Occipital lobe (tissue), 2 donors: ENCODE results near the gene CHMP1A. TPM values are rescaled to one million over a fixed set of nuclear protein-coding genes. Genes with fewer than 3 reads are reported as not detected.
"Not testable (repeated sequence)": the region's sequence is repeated elsewhere in the genome, so short reads cannot be mapped to it uniquely, and the experiment has no call there.

Experiments
- DNase-seq: peaks from one replicate; lab custom pipeline; 2025; lab: John Stamatoyannopoulos, UW
- total RNA-seq: library from RNA; depleted of rRNA; stranded (reverse); fragments of >200 nt; gene quantifications from one replicate; pipeline ENCODE4 v1.2.3, GENCODE V29; 2014

The CHMP1A gene
- total RNA-seq, 1 donor from 2014 or later, result 66.4 TPM

DNA sequence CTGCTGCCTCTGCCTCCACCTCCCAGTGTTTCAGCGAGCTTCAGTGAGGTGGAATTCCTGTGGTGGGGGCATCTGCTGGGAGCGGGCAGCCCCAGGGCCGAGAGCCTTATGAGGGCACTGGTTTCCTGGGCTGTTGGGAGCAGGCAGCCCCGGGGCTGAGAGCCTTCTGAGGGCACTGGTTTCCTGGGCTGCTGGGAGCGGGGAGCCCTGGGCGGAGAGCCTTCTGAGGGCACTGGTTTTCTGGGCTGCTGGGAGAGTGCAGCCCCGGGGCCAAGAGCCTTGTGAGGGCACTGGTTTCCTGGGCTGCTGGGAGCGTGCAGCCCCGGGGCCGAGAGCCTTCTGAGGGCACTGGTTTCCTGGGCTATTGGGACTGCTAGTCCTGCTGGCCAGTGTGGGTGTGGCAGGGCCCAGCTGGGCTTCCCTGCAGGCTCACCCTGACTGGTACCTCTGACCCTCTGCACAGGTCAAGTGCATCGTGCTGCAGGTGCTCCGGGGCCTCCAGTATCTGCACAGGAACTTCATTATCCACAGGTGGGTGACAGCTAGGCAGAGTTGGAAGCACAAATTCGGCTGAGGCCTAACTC lies 34.6 kb upstream of the CHMP1A start:
- DNase-seq, result no peak

DNA sequence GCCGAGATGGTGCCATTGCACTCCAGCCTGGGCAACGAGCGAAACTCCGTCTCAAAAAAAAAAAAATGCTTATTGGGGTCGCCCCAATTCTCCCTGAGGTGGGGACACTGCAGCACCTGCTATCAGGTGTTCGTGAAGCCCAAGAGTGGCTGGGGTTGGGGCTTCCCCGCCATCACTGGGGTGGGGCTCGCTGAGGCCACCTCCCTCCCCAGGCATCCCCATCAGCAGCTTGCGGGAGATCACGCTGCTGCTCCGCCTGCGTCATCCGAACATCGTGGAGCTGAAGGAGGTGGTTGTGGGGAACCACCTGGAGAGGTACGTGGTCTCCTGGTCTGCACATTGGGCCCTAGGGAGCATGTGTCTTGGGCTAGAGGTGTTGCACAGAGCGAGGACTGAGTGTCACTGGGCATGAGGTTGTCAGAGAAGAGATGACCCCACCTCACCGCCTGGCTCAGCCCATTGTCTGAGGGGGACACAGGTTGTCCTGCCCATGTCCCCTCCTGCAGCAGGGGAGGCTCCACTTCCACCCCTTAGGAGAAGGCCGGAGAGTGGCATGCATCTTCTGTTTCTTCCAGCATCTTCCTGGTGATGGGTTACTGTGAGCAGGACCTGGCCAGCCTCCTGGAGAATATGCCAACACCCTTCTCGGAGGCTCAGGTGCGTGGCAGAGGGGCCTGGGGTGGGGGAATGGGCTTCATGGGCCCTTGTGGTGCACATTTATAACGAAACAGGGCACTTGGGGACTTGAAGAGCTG lies 33.9 kb upstream of the CHMP1A start:
- DNase-seq, result no peak

DNA sequence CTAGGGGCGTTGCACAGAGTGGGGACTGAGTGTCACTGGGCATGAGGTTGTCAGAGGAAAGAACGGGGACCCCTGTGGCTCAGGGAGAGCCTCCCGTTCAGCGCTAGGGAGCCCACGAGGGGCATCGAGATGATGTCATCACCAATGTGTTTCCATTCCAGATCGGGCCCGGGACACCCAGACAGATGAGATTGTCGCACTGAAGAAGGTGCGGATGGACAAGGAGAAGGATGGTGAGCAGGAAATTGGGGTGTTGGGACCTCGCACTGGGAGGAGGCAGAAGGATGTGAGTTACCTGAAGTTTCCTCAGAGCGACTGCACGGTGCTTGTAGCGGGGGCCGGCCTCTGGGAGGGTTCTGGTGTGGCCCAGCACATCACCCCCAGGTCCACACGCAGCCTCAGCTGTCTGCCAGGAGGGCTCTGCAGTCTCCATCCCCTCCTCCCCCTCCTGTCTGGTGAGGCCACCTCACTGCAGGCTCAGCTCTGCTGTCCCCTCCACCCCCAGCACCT lies 32.9 kb upstream of the CHMP1A start:
- no peak for DNase-seq

DNA sequence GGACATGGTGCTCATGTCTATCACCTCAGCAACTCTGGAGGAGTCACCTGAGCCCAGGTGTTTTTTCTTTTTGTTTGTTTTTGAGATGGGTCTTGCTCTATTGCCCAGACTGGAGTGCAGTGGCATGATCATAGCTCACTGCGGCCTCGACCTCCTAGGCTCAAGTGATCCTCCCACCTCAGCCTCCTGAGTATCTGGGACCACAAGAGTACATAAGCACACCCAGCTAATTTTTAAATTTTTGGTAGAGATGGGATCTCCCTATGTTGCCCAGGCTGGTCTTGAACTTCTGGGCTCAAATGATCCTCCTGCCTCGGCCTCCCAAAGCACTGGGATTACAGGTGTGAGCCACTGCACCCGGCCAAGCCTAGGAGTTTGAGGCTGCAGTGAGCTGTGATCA lies 32.1 kb upstream of the CHMP1A start:
- DNase-seq, result not testable (repeated sequence)

DNA sequence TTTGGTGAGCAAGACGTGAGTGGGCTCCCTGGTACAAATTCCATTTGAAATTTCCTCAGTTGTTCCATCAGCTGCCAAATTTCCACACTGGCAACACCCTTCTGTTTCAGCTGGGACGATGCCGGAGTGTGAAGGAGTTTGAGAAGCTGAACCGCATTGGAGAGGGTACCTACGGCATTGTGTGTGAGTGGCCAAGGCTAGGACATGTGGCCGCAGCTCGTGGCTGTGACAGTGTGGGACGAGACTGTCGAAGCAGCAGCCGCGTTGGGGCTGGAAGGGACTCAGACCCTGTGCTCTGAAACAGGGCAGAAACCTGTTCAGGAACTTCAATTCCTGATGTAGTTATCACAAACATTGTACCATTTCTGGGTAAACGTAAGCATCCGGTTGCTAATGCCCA lies 31.6 kb upstream of the CHMP1A start:
- no peak for DNase-seq

DNA sequence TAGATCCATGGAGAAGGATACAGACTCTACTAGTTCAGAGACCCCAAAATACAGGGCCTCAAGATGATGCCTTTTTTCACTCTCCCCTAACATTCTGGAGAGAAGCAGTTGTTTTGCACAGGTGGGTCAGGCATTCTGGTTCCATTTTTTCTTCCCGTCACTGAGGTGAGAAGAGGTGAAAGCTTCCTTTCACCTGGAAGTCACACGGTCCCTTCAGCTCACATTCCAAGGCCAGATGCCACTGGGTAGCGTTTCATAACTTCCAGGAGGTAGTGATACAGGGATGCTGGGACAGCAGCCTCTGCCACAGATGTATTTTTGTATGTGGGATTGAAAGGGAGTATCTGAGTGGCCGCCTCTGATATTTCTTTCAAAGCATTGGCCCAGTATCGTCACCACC lies 30.9 kb upstream of the CHMP1A start:
- DNase-seq, result no peak

DNA sequence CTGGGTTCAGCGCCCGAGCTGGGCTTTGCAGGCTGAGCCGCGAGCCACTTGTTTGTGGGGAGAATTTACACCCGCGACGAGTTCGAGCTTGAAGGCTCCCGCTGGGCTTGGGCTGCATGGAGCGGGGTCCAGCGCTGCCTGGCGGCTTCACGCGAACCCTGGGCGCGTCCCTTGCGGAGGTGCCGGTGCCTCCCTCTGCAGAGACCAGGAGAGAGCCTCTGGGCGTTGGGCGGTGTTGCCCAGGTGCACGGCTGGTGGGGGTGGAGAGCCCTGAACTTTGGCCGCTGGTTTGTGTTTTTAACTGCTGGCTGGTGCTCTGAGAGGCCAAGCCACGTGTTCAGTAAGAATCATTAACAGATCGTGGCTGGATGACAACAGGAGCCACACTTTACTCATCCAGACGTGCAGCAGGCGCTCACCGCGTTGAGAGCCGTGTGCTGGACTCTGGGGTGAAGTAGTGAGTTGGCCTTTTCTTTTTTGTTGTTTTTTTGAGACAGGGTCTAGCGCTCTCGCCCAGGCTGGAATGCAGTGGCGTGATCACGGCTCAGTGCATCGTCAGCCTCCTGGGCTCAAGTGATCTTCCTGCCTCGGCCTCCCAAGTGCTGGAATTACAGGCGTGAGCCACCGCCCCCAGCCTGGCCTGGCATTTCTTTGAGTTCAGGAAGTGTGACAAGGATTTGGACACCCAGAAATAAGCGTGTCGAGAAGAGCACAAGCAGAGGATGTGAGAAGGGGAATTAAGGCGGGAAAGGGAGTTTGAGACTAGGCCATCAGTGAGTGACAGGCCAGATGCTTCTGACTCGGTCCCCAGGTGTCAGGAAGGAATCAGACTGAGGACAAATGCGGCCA lies 29.8 kb upstream of the CHMP1A start:
- no peak for DNase-seq

DNA sequence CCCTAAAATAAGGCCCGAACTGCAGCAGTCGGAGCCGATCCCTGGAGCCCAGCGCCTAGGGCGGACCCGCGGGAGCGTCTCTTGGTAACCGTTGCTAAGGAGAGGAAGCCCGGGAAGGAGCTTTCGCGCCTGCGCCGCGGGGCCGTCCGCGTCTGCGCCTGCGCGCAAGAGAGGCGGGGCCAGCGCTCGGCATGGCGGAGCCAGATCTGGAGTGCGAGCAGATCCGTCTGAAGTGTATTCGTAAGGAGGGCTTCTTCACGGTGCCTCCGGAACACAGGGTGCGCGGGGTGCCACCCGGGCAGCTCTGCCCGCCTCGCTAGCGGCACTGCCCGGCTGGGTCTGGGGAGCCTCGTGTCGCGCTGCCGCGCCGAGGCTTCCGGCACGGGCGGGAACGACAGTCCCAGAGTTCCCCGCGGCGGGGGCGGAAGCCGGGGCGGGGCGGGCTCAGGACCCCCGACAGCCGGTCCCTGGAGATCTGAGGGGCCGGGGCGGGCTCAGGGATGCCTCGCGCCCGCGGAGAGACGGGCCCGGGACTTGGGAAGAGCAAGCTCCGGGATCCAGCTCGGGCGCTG lies 29.1 kb upstream of the CHMP1A start, which contains the start of gene CDK10:
TSS of gene CDK10 (plus strand) at position 170 of the 572 bp plus-strand sequence. CDS start at position 192, 22 bp downstream.
- DNase-seq, result peak; percentile 84

DNA sequence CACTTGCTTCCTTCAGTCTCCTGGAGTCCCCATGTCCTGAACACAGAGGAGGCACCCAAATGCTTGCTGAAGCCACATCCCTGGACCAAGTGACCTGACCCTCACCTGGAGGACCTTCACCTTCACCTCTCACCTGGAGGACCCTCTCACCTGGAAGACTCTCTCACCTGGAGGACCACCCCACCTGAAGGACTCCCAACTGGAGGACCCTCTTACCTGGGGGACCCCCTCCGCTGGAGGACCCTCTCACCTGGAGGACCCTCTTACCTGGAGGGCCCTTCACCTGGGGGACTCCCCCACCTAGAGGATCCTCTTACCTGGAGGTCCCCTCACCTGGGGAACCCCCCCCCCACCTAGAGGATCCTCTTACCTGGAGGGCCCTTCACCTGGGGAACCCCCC lies 28.4 kb upstream of the CHMP1A start:
- no peak for DNase-seq

DNA sequence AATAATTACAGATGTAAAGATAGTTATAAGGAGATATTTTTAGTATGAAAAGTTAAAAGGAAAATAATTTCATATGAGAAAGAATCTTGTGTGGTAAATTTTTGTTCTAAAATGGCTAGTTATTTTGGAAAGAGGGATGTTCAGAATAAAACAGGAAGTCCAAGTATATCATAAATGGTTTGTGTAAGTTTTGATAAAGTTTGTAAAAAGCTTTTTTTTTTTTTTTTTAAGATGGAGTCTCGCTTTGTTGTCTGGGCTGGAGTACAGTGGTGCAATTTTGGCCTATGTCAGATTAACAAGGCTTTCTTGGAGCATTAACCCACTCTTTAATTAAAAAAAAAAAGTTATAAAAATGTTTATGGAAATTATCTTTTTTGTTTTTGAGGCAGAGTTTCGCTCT lies 20.8 kb upstream of the CHMP1A start:
- no peak for DNase-seq

DNA sequence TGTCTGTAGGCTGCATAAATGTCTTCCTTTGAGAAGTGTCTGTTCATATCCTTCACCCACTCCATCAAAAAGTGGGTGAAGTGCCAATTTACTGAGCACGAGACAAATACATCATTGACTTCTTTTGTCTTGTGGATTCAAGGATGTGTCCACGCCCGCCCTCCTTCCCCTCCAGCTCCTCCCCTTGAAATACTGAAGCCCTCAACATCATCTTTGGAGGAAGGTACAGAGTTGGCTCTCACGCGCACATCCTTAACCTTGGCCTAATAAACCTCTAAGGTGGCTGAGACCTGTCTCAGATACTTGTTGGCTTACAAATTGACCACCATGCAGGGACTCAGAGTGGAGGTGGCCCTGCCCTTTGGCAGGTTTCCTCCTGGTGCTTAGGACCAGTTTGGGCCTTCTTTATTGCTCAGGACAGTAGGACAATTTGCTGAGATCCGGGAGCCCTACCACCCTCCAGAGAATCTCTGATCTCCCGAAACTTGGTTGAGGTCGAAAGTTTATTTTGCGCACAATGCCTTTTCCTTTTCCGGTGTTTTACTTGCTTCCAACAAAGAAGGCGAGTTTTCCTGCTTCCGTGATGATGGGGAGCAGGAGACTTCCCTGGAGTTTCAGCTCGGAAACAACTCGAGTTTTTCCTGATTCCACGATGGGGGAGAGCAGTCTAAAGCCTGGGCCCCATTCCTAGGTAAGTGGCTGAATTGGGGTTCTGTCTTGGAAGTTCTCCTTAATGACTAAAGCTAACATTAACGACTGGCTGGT lies 14.9 kb upstream of the CHMP1A start:
- DNase-seq, result no peak

DNA sequence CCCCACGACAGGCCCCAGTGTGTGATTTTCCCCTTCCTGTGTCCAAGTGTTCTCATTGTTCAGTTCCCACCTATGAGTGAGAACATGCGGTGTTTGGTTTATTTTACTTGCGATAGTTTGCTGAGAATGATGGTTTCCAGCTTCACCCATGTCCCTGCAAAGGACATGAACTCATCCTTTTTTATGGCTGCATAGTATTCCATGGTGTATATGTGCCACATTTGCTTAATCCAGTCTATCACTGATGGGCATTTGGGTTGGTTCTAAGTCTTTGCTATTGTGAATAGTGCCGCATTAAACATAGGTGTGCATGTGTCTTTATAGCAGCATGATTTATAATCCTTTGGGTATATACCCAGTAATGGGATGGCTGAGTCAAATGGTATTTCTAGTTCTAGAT lies 14.1 kb upstream of the CHMP1A start:
- not testable (repeated sequence) for DNase-seq

DNA sequence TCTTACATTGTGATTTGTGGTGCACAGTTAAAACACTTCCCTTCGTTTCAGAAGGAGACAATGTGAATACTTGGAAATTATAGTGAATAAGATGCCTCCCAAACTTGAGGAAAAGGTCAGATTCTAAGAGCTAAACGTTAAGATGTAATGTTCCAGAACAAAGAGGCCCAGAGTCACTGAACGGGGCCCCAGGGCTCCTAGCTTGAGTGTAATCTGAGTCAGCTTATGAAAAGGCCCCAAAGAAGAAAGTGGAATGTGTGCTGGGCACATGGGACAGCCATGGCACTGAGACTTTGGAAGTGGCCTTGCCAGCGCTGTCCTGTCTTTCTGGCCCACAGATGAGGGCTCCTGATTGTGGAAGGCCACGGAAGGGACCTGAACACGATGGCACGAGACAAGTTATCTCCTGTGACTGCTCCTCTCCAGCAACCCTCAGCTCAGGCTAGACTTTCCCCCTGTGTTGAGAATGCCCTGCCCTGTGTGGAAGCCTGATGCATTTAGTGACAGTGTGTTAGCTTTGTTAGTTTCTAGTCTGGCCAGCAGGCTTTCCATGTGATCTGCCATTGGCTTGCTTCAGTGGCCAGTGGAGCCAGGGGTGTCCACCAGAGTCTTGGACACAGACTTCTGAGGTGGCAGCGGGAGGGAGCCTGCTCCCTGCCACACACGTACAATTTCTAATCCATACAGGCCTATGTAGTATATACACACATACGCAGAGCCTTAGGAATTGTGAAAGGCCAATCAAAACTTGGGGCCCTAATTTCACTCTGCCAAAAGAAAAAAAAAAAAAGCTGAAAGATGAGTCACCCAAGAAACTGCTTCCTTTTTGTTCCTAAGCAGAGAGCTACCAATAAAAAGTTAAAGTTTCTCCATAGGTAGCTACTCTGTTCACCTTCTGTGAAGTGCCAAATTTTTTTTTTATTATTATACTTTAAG lies 13.3 kb upstream of the CHMP1A start:
- no peak for DNase-seq

DNA sequence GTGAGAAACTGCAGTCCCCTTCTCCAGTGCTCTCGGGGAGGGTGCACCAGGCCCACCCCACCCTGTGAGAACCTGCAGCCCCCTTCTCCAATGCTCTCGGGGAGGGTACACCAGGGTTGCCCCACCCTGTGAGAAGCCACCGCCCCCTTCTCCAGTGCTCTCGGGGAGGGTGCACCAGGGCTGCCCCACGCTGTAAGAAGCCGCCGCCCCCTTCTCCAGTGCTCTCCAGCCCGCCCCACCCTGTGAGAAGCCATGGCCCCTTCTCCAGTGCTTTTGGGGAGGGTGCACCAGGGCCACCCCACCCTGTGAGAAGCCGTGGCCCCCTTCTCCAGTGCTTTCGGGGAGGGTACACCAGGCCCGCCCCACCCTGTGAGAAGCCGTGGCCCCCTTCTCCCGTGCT lies 12.2 kb upstream of the CHMP1A start:
- DNase-seq, result no peak

DNA sequence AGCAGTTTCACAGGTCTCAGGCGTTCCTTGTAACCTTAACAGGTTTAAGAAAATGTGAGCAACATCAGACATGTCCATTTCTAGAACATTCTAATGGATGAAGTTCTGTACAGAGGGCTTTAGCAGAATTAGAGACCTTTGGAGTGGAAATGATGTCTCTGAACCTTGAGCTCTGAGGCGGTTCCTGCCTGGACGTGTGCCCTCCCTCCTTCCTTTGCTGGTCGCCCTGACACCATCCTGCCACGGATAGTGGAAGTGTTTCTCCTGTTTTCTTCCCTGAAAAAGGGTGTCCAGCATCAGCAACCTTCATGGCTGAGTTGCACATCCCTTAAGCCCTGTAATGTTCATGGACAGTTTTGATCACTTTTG lies 11.3 kb upstream of the CHMP1A start:
- no peak for DNase-seq

DNA sequence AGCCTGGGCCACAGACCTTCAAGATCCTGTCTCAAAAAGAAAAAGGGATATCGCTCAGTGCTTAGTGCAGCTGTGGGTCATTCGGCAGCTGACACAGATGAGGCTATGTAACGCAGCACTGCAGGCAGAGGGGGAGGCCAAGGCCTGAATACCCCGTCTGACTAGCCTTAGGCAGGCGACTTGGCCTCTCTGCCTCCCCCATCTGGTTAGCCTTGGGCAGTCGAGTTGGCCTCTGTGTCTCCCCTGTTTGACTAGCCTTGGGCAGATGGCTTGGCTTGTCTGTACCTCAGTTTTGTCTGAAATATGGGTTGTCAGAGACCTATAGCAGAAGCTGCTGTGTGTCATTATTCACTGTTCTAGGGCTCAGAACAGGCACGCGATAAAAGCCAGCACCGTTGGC lies 10.1 kb upstream of the CHMP1A start:
- no peak for DNase-seq

DNA sequence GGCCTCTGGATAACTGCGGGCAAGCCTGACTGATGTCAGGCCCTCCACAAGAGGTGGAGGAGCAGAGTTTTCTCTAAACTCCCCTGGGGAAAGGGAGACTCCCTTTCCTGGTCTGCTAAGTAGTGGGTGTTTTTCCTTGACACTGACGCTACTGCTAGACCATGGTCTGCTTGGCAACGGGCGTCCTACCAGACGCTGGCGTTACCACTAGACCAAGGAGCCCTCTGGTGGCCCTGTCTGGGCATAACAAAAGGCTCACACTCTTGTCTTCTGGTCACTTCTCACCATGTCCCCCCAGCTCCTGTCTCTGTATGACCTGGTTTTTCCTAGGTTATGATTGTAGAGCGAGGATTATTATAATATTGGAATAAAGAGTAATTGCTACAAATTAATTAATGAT lies 9.5 kb upstream of the CHMP1A start:
- DNase-seq, result not testable (repeated sequence)

DNA sequence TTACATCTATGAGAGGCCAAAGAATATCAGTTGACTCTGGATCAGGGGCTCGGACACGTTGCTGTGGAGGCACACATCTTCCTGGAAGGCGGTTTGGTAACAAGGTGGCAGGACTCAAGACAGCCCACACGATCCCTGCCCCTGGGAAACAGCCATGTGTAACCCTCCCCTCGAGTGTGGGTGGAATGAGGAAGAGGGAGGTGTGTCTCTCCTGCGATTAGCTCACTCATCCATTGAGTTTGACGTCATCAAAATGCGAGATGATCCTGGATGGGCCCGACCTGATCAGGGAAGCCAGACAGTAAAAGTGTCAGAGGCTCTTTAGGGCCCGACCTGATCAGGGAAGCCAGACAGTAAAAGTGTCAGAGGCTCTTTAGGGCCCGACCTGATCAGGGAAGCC lies 6.7 kb upstream of the CHMP1A start:
- DNase-seq, result not testable (repeated sequence)

DNA sequence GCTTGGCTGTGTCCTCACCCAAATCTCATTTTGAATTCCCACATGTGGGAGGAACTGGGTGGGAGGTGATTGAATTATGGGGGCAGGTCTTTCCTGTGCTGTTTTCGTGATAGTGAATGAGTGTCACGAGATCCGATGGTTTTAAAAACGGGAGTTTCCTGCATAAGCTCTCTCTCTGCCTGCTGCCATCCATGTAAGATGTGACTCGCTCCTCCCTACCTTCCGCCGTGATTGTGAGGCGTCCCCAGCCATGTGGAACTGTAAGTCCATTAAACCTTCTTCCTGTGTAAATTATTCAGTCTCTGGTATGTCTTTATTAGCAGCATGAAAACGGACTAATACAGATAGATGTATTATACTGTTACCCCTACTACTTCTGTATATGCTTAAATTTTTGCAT lies 3.7 kb upstream of the CHMP1A start:
- no peak for DNase-seq

DNA sequence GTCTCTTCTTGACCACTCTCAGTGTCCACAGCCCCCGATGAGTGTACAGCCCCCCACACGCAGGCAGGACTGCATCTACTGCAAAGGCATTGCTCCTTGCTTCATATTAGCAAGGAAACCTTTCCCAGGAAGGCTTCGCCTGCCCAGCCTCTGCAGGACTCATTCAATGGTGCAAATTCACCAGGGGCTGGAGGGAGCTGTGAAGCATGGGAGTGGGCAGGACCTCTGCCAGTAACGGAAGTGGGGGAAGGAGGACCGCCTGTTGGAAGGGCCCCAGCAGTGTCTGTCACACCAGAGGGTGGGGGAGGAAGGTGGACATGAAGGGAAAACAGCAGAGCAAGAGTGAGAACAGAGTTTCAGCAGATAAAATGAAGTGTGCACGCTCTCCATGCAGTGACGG lies 2.6 kb upstream of the CHMP1A start:
- DNase-seq, result no peak
